GM19395 (cell line): ENCODE results near the gene ERF.
A peak's percentile ranks its signal among the peaks of the same experiment; 100 is the strongest.

Source experiments
- ATAC-seq: cut with Tn5 transposase; IDR thresholded peaks from one replicate; pipeline ENCODE4 v1.9.1; 2021; ENCODE audit warnings: mild to moderate bottlenecking, moderate library complexity; ENCODE audit not compliant: unreplicated experiment

ERF gene

DNA sequence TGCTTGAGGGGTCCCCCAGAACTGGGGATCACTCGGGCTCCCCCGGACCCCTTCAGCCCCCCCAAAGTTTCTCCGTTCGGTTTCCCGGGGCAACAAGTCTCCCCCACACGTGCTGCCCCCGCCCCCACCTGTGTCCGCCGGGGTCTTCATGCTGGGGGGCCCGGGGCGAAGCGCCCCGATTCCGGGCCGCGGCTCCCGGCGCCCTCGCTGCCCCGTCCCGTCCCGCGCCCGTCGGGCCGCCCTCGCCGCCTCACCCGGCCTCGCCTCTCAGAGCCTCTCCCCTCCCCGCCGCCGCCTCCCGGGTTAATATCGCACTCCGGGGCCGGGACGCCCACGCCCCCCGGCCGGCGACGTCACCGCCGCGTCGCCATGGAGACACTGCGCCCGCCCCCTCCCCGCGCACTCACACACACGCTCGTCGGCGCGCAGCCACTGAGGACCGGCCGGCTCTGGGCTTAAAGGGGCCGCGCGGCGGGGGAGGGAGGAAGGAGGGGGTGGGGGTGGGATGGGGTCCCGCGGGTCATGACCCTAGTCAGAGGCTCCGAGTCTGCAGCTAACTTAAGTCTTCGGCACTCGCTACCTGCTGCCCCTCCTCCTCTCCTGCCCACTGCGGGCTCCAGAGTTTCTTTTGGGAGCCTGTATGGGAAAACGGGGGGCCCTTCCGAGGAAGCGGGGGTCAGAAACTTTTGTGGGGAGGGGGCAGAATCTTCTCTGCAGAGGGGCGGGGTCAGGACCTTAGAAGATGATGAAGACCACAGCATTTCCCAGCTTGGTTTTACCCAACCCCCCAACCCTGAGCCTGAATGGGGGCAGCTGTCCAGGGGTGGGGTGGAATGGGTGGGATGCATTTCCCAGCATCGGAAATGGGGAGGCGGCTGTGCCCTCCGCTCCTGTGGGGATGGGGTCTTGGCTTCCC lies at the start of gene ERF:
TSS of gene ERF (minus strand) at position 279 of the 916 bp plus-strand sequence. CDS start at position 150, 129 bp downstream.
- ATAC-seq, result peak; percentile 55

GRCh38 chr19:42303876-42304275 lies 48.9 kb upstream of the ERF start:
- ATAC-seq, result no peak

GRCh38 chr19:42303101-42303464 lies 48.2 kb upstream of the ERF start:
- ATAC-seq, result no peak

GRCh38 chr19:42301646-42302203 lies 46.8 kb upstream of the ERF start, which contains the start of gene PRR19:
TSS of gene PRR19 (plus strand) at chr19:42302132. CDS start at chr19:42309585, 7,453 bp downstream.
- ATAC-seq, result peak; percentile 13

DNA sequence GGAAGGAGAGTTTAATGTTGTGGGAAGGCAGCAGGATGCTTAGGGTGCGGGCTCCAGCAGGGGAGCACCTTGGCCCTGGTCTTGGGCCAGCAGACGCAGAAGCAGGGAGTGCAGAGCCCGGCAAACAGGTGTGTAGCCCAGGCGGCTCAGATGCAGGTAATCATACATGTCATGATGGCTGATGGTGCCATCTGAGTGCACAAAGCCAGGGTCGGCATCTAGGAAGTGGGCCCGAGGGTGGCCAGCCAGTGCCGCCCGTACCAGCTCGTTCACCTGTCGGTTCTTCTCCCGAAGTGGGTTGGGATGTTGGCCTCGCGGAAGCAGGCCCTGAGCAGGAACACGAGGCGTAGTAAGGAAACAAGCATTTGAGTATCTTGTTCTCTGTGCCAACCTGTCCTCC lies 42.1 kb upstream of the ERF start:
- ATAC-seq, result no peak

- ATAC-seq, result no peak
Measured at GRCh38 chr19:42295831-42296525, 41.0 kb upstream of the ERF start.

DNA sequence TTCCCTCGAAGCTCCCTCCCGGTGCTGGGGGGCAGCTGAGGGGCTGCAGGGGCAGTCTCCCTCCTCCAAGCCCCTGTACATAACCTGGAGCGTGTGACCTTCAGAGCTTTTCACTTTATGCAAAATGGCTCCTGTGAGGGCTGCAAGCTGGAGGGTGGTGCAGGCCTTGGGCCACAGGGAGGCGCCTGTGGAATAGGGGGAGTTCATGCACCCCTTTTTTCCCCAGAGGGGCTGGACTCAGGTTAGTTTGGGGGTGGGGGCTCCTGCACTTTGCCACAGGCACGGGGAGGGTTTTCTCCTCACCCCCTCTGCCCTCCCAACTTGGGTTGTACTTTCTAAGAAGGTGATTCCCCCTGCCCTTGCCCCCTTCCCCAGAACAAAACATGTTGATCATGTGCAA lies 40.4 kb upstream of the ERF start:
- ATAC-seq, result no peak

GRCh38 chr19:42294471-42295137 lies 39.7 kb upstream of the ERF start:
- no peak for ATAC-seq

GRCh38 chr19:42293948-42294347 lies 39.0 kb upstream of the ERF start:
- no peak for ATAC-seq

DNA sequence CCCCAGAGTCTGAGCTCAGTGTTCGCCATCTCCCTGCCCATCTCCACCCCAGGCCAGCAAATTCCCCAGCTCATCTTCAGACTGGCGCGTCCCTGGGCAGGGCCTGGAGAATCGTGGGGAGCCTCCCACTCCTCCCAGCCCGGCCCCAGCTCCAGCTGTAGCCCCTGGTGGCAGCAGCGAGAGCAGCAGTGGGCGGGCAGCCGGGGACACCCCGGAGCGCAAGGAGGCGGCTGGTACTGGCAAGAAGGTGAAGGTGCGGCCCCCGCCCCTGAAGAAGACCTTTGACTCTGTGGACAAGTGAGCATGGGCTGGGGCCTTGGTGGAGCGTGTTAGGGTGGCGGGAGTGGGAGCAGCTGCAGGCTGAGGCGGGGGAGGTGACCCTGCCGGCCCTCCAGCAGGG lies 38.6 kb upstream of the ERF start:
- ATAC-seq, result no peak

DNA sequence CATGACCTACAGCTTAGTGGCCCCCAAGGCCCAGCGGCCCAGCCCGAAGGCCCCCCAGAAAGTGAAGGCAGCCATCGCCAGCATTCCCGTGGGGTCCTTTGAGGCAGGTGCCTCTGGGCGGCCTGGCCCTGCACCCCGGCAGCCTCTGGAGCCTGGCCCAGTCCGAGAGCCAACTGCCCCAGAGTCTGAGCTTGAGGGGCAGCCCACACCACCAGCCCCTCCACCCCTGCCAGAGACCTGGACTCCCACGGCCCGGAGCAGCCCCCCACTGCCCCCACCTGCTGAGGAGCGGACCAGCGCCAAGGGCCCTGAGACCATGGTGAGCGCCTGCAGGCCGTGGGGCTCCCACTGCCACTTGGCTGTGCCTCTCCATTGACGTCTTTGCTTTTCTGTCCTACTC lies 38.0 kb upstream of the ERF start:
- no peak for ATAC-seq

DNA sequence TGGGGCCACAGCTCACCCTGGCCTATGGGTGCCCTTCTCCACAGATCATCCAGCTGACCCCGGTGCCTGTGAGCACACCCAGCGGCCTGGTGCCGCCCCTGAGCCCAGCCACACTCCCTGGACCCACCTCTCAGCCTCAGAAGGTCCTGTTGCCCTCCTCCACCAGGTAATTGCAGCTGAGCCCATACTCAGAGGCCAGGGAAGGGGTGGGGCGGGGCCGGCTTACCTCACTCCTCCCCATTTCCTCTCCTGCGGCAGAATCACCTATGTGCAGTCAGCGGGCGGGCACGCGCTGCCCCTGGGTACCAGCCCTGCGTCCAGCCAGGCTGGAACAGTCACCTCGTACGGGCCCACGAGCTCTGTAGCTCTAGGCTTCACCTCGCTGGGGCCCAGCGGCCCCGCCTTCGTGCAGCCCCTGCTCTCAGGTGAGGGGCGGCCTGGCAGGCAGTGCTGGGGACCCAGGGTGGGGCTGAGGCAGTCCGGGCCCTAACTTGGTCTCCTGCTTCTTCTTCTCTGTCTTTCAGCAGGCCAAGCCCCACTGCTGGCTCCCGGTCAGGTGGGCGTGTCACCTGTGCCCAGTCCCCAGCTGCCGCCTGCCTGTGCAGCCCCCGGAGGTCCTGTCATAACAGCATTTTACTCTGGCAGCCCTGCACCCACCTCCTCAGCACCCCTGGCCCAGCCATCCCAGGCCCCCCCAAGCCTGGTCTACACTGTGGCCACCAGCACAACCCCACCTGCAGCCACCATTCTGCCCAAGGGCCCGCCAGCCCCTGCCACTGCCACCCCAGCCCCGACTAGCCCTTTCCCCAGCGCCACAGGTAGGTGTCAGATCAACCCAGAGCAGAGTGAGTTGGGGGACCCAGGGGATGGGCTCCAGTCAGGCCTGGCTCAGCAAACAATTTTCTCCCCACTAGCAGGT lies 37.4 kb upstream of the ERF start:
- ATAC-seq, result no peak

- ATAC-seq, result no peak
Measured at GRCh38 chr19:42291435-42291810, 36.5 kb upstream of the ERF start.

DNA sequence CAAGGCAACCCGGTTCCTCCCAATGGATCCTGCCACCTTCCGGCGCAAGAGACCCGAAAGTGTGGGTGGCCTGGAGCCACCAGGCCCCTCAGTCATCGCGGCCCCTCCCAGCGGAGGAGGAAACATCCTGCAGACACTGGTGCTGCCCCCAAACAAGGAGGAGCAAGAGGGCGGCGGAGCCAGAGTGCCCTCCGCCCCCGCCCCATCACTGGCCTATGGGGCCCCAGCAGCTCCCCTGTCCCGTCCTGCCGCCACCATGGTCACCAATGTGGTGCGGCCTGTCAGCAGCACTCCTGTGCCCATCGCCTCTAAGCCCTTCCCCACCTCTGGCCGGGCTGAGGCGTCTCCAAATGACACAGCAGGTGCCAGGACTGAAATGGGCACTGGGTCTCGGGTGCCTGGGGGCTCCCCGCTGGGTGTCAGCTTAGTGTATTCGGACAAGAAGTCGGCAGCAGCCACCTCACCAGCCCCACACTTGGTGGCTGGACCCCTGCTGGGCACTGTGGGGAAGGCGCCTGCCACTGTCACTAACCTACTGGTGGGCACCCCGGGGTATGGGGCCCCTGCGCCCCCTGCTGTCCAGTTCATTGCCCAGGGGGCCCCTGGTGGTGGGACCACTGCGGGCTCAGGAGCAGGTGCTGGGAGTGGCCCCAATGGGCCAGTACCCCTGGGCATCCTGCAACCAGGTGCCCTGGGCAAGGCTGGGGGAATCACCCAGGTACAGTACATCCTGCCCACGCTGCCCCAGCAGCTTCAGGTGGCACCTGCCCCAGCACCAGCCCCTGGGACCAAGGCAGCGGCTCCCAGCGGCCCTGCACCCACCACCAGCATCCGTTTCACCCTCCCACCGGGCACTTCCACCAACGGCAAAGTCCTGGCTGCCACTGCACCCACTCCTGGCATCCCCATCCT lies 35.9 kb upstream of the ERF start:
- no peak for ATAC-seq

- ATAC-seq, result no peak
Measured at GRCh38 chr19:42290136-42290522, 35.2 kb upstream of the ERF start.

DNA sequence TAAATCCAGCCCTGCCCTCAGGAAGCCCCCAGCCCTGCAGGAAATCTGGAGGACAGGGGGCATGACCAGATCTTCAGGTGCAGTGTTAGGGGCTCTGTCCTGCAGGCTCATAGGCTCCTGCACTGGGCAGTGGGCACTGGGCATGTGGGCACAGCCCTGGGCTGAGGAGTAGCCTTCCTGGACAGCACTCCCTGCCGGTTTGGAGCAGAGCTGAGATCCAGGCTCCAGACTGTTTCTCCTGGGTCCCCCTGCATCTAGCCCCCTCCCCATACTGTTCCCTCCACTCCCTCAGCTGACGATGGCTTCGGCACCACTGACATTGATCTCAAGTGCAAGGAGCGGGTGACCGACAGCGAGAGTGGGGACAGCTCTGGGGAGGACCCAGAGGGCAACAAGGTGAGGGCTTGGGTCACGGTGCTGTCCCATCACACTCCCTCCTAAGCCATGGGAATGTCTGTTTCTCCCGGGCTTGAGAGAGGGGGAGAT lies 34.7 kb upstream of the ERF start:
- no peak for ATAC-seq

DNA sequence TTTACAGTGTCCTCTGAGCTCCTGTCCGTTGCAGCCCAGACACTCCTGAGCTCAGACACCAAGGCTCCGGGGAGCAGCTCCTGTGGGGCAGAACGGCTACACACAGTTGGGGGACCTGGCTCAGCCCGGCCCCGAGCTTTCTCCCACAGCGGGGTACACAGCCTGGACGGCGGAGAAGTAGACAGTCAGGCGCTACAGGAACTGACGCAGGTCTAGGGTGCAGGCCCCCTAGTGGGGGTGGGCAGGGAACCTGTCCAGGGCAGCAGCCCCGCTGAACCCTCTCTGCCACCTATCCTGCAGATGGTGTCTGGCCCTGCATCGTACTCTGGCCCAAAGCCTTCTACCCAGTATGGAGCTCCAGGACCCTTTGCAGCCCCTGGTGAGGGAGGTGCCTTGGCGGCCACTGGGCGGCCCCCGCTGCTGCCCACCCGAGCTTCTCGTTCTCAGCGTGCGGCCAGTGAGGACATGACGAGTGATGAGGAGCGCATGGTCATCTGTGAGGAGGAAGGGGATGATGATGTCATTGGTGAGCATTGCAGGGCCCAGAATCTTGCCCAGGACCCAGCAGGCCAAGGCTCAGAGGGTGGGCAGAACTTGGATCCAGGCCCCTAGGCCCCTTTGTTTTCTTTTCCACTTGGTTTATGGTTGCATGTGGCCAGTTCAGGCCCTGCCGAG lies 34.1 kb upstream of the ERF start:
- ATAC-seq, result no peak

GRCh38 chr19:42288387-42288786 lies 33.5 kb upstream of the ERF start:
- no peak for ATAC-seq

GRCh38 chr19:42287827-42288107 lies 32.8 kb upstream of the ERF start:
- no peak for ATAC-seq
